NOMO-1 treated with dmso at 0.1 percent for 144 hours (cell line): ENCODE results near the gene MED25.

ENCODE experiments used
- DNase-seq: peaks from one replicate; lab custom pipeline; 2025; ENCODE audit not compliant: unreplicated experiment; lab: John Stamatoyannopoulos, UW

MED25 gene

GRCh38 chr19:49798574-49798973, 19.5 kb upstream of the MED25 start:
- DNase-seq: no peak

- DNase-seq: no peak
Measured at GRCh38 chr19:49799271-49799797, 18.8 kb upstream of the MED25 start.

GRCh38 chr19:49799798-49800376, 18.2 kb upstream of the MED25 start:
- no peak for DNase-seq

- DNase-seq: no peak
Measured at GRCh38 chr19:49800771-49801170, 17.3 kb upstream of the MED25 start.

GRCh38 chr19:49801401-49801888, 16.6 kb upstream of the MED25 start:
- DNase-seq: no peak

GRCh38 chr19:49801966-49802661, 16.0 kb upstream of the MED25 start:
- DNase-seq: no peak

GRCh38 chr19:49802836-49803528, 15.1 kb upstream of the MED25 start:
- DNase-seq: no peak

- no peak for DNase-seq
Measured at GRCh38 chr19:49803529-49803856, 14.6 kb upstream of the MED25 start.

GRCh38 chr19:49805822-49806619, 12.1 kb upstream of the MED25 start:
- no peak for DNase-seq

- DNase-seq: no peak
Measured at GRCh38 chr19:49806620-49806959, 11.5 kb upstream of the MED25 start.

GRCh38 chr19:49807058-49807903, 10.8 kb upstream of the MED25 start:
- DNase-seq: peak; percentile 32

- DNase-seq: no peak
Measured at GRCh38 chr19:49807904-49808675, 10.0 kb upstream of the MED25 start.

- DNase-seq: no peak
Measured at GRCh38 chr19:49808711-49809159, 9.4 kb upstream of the MED25 start.

- no peak for DNase-seq
Measured at GRCh38 chr19:49809160-49809940, 8.7 kb upstream of the MED25 start.

- no peak for DNase-seq
Measured at GRCh38 chr19:49809941-49810389, 8.1 kb upstream of the MED25 start.

- DNase-seq: no peak
Measured at GRCh38 chr19:49811328-49811727, 6.8 kb upstream of the MED25 start.

GRCh38 chr19:49812452-49812996, 5.6 kb upstream of the MED25 start:
- DNase-seq: no peak
